ENCODE measurements around the gene TAOK2.

TAOK2 gene

DNA sequence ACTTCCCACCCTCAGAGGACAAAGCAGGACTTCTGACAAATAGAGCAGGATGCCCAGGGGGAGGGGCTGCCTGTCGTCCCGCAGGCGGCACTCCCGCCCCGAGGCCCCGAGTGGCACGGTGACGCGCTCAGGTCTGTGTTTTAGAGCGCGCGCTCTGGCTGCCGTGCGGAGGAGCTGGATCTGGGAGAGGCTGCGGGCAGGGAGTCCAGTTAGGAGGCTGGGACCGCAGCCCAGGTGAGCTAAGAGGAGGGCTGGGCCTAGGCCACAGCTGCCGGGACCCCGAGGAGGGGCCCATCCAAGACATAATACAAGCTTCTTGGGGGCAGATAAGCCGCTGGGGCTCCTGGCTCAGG, 30.7 kb downstream of the TAOK2 start:
- TF ChIP-seq, protein P1, sequence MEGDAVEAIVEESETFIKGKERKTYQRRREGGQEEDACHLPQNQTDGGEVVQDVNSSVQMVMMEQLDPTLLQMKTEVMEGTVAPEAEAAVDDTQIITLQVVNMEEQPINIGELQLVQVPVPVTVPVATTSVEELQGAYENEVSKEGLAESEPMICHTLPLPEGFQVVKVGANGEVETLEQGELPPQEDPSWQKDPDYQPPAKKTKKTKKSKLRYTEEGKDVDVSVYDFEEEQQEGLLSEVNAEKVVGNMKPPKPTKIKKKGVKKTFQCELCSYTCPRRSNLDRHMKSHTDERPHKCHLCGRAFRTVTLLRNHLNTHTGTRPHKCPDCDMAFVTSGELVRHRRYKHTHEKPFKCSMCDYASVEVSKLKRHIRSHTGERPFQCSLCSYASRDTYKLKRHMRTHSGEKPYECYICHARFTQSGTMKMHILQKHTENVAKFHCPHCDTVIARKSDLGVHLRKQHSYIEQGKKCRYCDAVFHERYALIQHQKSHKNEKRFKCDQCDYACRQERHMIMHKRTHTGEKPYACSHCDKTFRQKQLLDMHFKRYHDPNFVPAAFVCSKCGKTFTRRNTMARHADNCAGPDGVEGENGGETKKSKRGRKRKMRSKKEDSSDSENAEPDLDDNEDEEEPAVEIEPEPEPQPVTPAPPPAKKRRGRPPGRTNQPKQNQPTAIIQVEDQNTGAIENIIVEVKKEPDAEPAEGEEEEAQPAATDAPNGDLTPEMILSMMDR (IDR thresholded peaks at IDR 0.05; ENCODE audit: low read depth, low read length), result no peak
- Histone ChIP-seq H3K36me3 (peaks cover 35% of the 10 kb centered on the region), H3K27me3 (ENCODE audit: insufficient read depth, low read depth, severe bottlenecking) (no peaks in the 10 kb centered on the region), H3K27ac (peak overlapping the region; percentile 69), H3K9me3 (ENCODE audit: severe bottlenecking) (no peaks in the 10 kb centered on the region), H3K4me3 (ENCODE audit: low read depth, low read length) (no peak overlapping the region)
- DNase-seq, result no peak

DNA sequence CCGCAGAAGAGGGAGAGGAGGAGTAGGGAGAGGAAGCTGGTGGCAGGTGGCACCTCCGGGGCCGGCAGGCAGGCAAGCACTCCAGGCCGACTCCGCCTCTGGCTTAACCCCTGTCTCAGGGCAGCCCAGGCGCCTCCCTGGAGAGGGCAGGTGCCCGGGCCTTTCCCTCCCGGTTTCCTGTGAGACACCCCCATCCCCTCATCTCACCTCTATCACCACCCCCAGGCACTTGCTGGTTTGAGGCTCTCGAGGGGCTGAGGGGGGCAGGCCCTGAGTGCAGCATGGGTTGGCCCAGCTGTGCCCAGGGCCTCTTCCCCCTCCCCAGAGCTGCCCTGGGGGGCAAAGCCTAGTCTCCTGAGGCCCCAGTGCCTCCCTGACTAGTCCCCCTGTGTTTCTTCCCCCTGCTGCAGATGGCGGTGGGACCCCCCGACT, 31.2 kb downstream of the TAOK2 start:
- DNase-seq, result peak; percentile 72
- Histone ChIP-seq H3K27me3 (ENCODE audit: insufficient read depth, low read depth, severe bottlenecking) (no peaks in the 10 kb centered on the region), H3K4me3 (ENCODE audit: low read depth, low read length) (no peak overlapping the region), H3K27ac (peak overlapping the region; percentile 69), H3K9me3 (ENCODE audit: severe bottlenecking) (no peaks in the 10 kb centered on the region), H3K36me3 (peaks cover 35% of the 10 kb centered on the region)
- TF ChIP-seq, protein P1 (IDR thresholded peaks at IDR 0.05; ENCODE audit: low read depth, low read length), result no peak

DNA sequence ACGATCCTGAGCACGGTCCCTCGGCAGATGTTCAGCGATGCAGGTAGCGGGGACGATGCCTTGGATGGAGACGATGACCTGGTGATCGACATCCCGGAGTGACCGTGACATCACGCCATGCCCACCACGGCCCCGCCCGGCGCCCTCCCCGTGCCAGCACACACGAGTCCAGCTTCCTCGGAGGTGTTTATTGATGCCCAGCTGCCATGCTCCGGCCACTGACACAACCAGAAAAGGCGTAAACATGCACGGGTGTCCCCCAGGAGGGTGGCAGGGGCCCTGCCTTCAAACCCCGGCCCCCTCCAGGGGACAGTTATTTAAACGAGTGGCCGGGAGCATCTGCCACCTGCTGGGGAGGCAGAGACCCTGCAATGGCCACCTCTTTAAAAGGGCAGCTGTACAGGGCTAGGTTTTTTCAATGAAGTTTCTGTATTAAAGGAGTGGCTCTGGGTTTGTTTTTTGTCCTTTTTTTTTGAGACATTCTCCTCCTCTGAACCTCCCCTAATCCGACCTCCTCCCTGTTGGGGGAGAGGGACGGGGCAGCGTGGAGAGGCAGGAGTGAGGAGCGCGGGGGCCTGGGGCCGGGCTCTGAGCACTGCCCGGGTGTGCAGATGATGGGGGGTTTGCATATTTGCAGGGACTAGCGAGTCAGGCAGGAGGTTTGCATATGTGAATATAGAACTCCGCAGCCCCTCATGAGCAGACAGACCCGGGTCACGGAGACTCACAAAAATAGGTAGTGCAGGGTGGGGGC, 31.9 kb downstream of the TAOK2 start:
- Histone ChIP-seq H3K27me3 (ENCODE audit: insufficient read depth, low read depth, severe bottlenecking) (no peaks in the 10 kb centered on the region), H3K4me3 (ENCODE audit: low read depth, low read length) (no peak overlapping the region), H3K27ac (peak overlapping the region; percentile 28; the same call in 1 of the 2 replicates), H3K9me3 (ENCODE audit: severe bottlenecking) (no peaks in the 10 kb centered on the region), H3K36me3 (peaks cover 35% of the 10 kb centered on the region)
- DNase-seq, result peak; percentile 64
- TF ChIP-seq, protein P1 (IDR thresholded peaks at IDR 0.05; ENCODE audit: low read depth, low read length), result peak; percentile 79

DNA sequence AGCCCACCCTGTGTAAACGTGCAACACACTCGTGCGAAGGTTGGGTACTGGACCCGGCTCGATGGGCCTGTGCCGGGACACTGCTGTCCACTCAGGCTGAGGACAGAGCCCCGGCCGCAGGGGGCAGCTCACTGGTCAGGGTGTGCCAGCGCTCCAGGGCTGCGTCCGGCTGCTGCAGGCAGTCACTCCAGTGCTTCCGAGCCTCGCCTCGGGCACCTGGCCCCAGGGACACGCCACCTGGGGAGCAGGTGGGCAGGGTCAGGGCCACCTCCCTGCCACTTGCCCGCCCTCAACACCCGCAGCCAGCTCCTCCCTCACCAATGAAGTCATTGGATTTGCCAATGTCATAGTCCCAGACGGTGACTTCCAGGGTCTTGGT, 32.4 kb downstream of the TAOK2 start:
- TF ChIP-seq, protein P1 (IDR thresholded peaks at IDR 0.05; ENCODE audit: low read depth, low read length), result no peak
- H3K27ac ChIP-seq, result no peak overlapping the region
- no peak for DNase-seq
- H3K4me3 ChIP-seq (ENCODE audit: low read depth, low read length), result no peak overlapping the region
- H3K36me3 ChIP-seq, result peaks cover 35% of the 10 kb centered on the region
- no peaks in the 10 kb centered on the region for H3K27me3 ChIP-seq (ENCODE audit: insufficient read depth, low read depth, severe bottlenecking)
- H3K9me3 ChIP-seq (ENCODE audit: severe bottlenecking), result no peaks in the 10 kb centered on the region

DNA sequence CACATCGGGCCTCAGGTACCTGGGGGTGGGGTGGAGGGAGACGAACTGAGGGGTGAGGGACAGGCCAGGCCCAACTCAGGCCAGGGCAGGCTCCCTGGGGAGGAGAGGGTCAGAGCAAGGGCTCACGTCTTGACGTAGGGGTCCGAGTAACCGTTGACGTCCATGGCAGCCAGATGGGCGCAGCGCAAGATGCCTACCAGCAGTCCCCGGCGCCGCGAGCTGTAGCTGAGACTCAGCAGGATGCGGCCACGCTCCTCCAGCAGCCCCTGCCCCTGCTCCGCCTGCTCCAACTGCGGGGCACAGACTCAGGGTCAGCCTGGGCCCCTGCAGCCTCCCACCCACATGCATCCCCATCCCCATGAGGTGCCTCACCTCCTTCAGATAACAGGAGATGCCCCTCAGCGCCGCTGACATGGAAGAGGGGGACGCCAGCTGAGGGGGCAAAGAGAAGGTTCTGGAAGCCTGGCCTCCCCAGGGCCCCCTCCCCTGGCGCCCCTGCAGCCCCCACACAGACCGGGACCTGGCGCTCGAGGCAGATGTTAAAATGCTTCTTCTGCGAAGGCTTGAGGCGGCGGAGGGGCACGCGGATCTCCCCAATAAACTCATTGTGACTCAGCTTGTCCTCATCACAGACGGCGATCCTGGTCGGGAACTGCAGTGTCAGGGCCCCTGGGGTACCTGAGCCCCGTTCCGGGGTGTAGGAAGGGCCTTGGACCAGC, 33.1 kb downstream of the TAOK2 start:
- Histone ChIP-seq H3K9me3 (ENCODE audit: severe bottlenecking) (no peaks in the 10 kb centered on the region), H3K27ac (no peak overlapping the region), H3K36me3 (peaks cover 29% of the 10 kb centered on the region), H3K4me3 (ENCODE audit: low read depth, low read length) (no peak overlapping the region), H3K27me3 (ENCODE audit: insufficient read depth, low read depth, severe bottlenecking) (no peaks in the 10 kb centered on the region)
- DNase-seq, result no peak
- TF ChIP-seq, protein P1 (IDR thresholded peaks at IDR 0.05; ENCODE audit: low read depth, low read length), result no peak
